Gastroesophageal sphincter (tissue), 2 donors: Measurements from ENCODE around the gene STIMATE.

Experiments used
- POLR2A ChIP-seq, 2 donors: fragments of 450-650 bp; IDR thresholded peaks; one replicate each; pipeline ENCODE4 v1.6.1; 2017; ENCODE audit warnings: antibody characterized with exemption in 2 of 2, mild to moderate bottlenecking in 2 of 2, moderate library complexity in 1 of 2
- POLR2AphosphoS5 ChIP-seq: sonication (generic); formaldehyde crosslinking; IDR thresholded peaks from one replicate; pipeline ENCODE4 v1.6.1; 2017; ENCODE audit warnings: antibody characterized with exemption

DNA sequence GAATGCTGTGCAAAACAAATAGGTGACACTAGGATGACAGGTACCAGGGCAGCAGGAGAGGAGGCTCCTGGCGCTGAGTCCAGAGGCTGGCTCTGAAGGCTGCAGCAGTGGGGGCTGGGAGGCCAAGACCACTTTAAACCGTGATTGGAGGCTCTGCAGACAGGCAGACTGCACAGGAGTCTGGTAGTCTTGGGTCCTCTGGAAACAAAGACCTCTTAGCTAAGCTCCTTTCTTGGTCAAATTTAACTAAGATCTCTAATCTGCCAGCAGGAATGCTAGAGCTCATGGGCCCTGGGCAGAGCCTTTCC is 58.1 kb downstream of the STIMATE start:
- TF ChIP-seq POLR2AphosphoS5, result no peak
- TF ChIP-seq POLR2A (IDR thresholded peaks at IDR 0.05), result no peak
